Activated T-cell treated with anti-CD3 and anti-CD28 coated beads, Interleukin-2, amount 50 U/mL, for 72 hours (primary cell): ENCODE measurements around the gene THOC3. TPM values are rescaled to one million over a fixed set of nuclear protein-coding genes. Genes with fewer than 3 reads are reported as not detected.
A peak's percentile ranks its signal among the peaks of the same experiment; 100 is the strongest.
"Not testable (repeated sequence)": the region's sequence is repeated elsewhere in the genome, so short reads cannot be mapped to it uniquely, and the experiment has no call there.

Source experiments
- ATAC-seq, 2 donors: fragments of 150-1000 bp; cut with Tn5 transposase; replicated peaks in 1 of 2; 2 replicates each; pipeline ENCODE4 v1.10.0; 2021; ENCODE audit warnings: moderate library complexity in 2 of 2, mild to moderate bottlenecking in 1 of 2
- DNase-seq, 2 donors: peaks; one replicate each; pipeline ENCODE4 v3.0.0; 2021 to 2022; ENCODE audit warnings: mixed read lengths in 1 of 2
- H3K27ac Mint-ChIP-seq: one replicate; pipeline ENCODE4 v1.8.0; 2022; ENCODE audit warnings: mild to moderate bottlenecking, moderate library complexity, mixed read lengths
- H3K27me3 Mint-ChIP-seq: one replicate; pipeline ENCODE4 v1.8.0; 2022; ENCODE audit warnings: low read depth, mixed read lengths
- H3K36me3 Mint-ChIP-seq, 2 donors: one replicate each; pipeline ENCODE4 v1.8.0; 2022; ENCODE audit warnings: mixed read lengths in 2 of 2, mild to moderate bottlenecking in 1 of 2; ENCODE audit not compliant: insufficient read depth in 2 of 2
- H3K4me1 Mint-ChIP-seq: one replicate; pipeline ENCODE4 v1.8.0; 2022; ENCODE audit warnings: low read depth, mixed read lengths
- H3K4me3 Mint-ChIP-seq, 2 donors: one replicate each; pipeline ENCODE4 v1.8.0; 2022; ENCODE audit warnings: mild to moderate bottlenecking in 2 of 2, mixed read lengths in 2 of 2, moderate library complexity in 2 of 2
- H3K9me3 Mint-ChIP-seq, 2 donors: one replicate each; pipeline ENCODE4 v1.8.0; 2022; ENCODE audit warnings: mixed read lengths in 2 of 2
- total RNA-seq, 2 donors: library from RNA; stranded (reverse); gene quantifications; one replicate each; pipeline ENCODE4 v1.2.3, GENCODE V29; 2022

THOC3 gene
- total RNA-seq, 2 donors from 2014 or later = 47.8 to 67.8 TPM

- ATAC-seq = no peak
- H3K27ac Mint-ChIP-seq = no peak overlapping the region
- H3K4me1 Mint-ChIP-seq = no peaks in the 10 kb centered on the region
- no peaks in the 10 kb centered on the region for H3K9me3 Mint-ChIP-seq
- H3K36me3 Mint-ChIP-seq = peaks cover 4 to 5% of the 10 kb centered on the region in 2 donors
- no peak overlapping the region for H3K4me3 Mint-ChIP-seq
- DNase-seq = no peak
- no peaks in the 10 kb centered on the region for H3K27me3 Mint-ChIP-seq
These were observed 46.9 kb downstream of the THOC3 start for GRCh38 chr5:175921061-175921730.

GRCh38 chr5:175920231-175920811 is 47.8 kb downstream of the THOC3 start:
- H3K4me1 Mint-ChIP-seq = peaks cover 2% of the 10 kb centered on the region
- no peak overlapping the region for H3K27ac Mint-ChIP-seq
- no peak for DNase-seq
- no peak for ATAC-seq
- H3K36me3 Mint-ChIP-seq = peaks cover 4 to 5% of the 10 kb centered on the region in 2 donors
- no peaks in the 10 kb centered on the region for H3K27me3 Mint-ChIP-seq
- no peak overlapping the region for H3K4me3 Mint-ChIP-seq
- no peaks in the 10 kb centered on the region for H3K9me3 Mint-ChIP-seq

- ATAC-seq = peak in 1 of 2 donors; percentile 67
- not testable (repeated sequence) for H3K4me1 Mint-ChIP-seq, H3K36me3 Mint-ChIP-seq, DNase-seq, H3K27me3 Mint-ChIP-seq, H3K9me3 Mint-ChIP-seq
- peak overlapping the region; percentile 25 to 55 for H3K4me3 Mint-ChIP-seq
- peak overlapping the region; percentile 18 for H3K27ac Mint-ChIP-seq
These were observed 52.8 kb downstream of the THOC3 start for GRCh38 chr5:175915066-175916037.

- H3K4me3 Mint-ChIP-seq, H3K9me3 Mint-ChIP-seq, ATAC-seq, H3K36me3 Mint-ChIP-seq, DNase-seq, H3K27me3 Mint-ChIP-seq, H3K27ac Mint-ChIP-seq, H3K4me1 Mint-ChIP-seq: not testable (repeated sequence)
These were observed 54.1 kb downstream of the THOC3 start for GRCh38 chr5:175913835-175914672.

GRCh38 chr5:175910072-175910471 is 58.0 kb downstream of the THOC3 start:
- H3K27me3 Mint-ChIP-seq, DNase-seq, H3K9me3 Mint-ChIP-seq, H3K4me3 Mint-ChIP-seq, H3K27ac Mint-ChIP-seq, ATAC-seq, H3K4me1 Mint-ChIP-seq, H3K36me3 Mint-ChIP-seq: not testable (repeated sequence)

Other genes with a start within 250 kb of the THOC3 start
- not detected for gene CPLX2, start 96.7 kb downstream of the THOC3 start, total RNA-seq